Natural killer cell (primary cell): Measurements from ENCODE around the gene DOCK8. TPM values are rescaled to one million over a fixed set of nuclear protein-coding genes. Genes with fewer than 3 reads are reported as not detected.

ENCODE experiments used
- ATAC-seq, 3 donors: fragments of 150-1000 bp in 2 of 3; fragments of 200-7000 bp in 1 of 3; cut with Tn5 transposase; 1 replicate in 1 of 3; 2 replicates in 2 of 3; pipeline ENCODE4 v1.10.0; 2021; ENCODE audit warnings: mild to moderate bottlenecking in 2 of 3, moderate library complexity in 2 of 3
- DNase-seq, 2 donors: peaks; one replicate each; pipeline versions ENCODE4 v3.0.0 to v3.0.0-alpha.2; 2013 to 2021; ENCODE audit warnings: mixed read lengths in 1 of 2
- H3K27ac ChIP-seq: one replicate; pipeline ENCODE4 v1.5.1; 2013; ENCODE audit warnings: mild to moderate bottlenecking, low read length
- H3K27me3 ChIP-seq: one replicate; pipeline ENCODE4 v1.6.1; 2013; ENCODE audit warnings: low read length; ENCODE audit not compliant: control insufficient read depth, insufficient read depth
- H3K36me3 ChIP-seq: one replicate; pipeline ENCODE4 v1.6.1; 2013; ENCODE audit warnings: low read length; ENCODE audit not compliant: control insufficient read depth, insufficient read depth
- H3K4me1 ChIP-seq: one replicate; pipeline ENCODE4 v1.6.1; 2013; ENCODE audit warnings: low read length; ENCODE audit not compliant: control insufficient read depth, insufficient read depth
- H3K4me3 ChIP-seq: one replicate; pipeline ENCODE4 v1.5.1; 2013; ENCODE audit warnings: low read length
- H3K9me3 ChIP-seq: one replicate; pipeline ENCODE4 v1.6.1; 2013; ENCODE audit warnings: low read length; ENCODE audit not compliant: control insufficient read depth, insufficient read depth
- H3K27ac Mint-ChIP-seq, 2 donors: one replicate each; pipeline ENCODE4 v1.8.0; 2022; ENCODE audit warnings: mild to moderate bottlenecking in 2 of 2, mixed read lengths in 2 of 2, moderate library complexity in 1 of 2
- H3K27me3 Mint-ChIP-seq, 2 donors: one replicate each; pipeline ENCODE4 v1.8.0; 2022; ENCODE audit warnings: low read depth in 2 of 2, mixed read lengths in 2 of 2
- H3K36me3 Mint-ChIP-seq: one replicate; pipeline ENCODE4 v1.8.0; 2022; ENCODE audit warnings: mixed read lengths
- H3K4me1 Mint-ChIP-seq, 2 donors: one replicate each; pipeline ENCODE4 v1.8.0; 2022; ENCODE audit warnings: mixed read lengths in 2 of 2
- H3K4me3 Mint-ChIP-seq: one replicate; pipeline ENCODE4 v1.8.0; 2022; ENCODE audit warnings: mild to moderate bottlenecking, moderate library complexity, mixed read lengths
- H3K9me3 Mint-ChIP-seq, 2 donors: one replicate each; pipeline ENCODE4 v1.8.0; 2022; ENCODE audit warnings: mixed read lengths in 2 of 2
- CTCF ChIP-seq: fragments of 200-600 bp; IDR thresholded peaks from one replicate; pipeline ENCODE4 v1.8.0; 2022; ENCODE audit warnings: antibody characterized with exemption
- WGBS: methylation state at CpG from one replicate; pipeline ENCODE4 v1.1.7; 2013; ENCODE audit warnings: missing lambda C conversion rate; ENCODE audit not compliant: insufficient coverage; 5-methylcytosine and 5-hydroxymethylcytosine counted together
- intact Hi-C: fragments of 100-400 bp; cut with micrococcal nuclease; formaldehyde crosslinking; loops from one replicate; pipeline ENCODE4 v1.14.2; 2022
- total RNA-seq, 4 donors: library from RNA; stranded (reverse); fragments of 120-200 nt in 1 of 4; gene quantifications; one replicate each; pipeline versions ENCODE4 v1.2.3 to v1.2.4, GENCODE V29; 2013 to 2022

The DOCK8 gene
- total RNA-seq, 3 donors from 2014 or later (not counting 1 experiment from before 2014, with no cell fraction given) = 156 to 211 (median 207) TPM

DNA sequence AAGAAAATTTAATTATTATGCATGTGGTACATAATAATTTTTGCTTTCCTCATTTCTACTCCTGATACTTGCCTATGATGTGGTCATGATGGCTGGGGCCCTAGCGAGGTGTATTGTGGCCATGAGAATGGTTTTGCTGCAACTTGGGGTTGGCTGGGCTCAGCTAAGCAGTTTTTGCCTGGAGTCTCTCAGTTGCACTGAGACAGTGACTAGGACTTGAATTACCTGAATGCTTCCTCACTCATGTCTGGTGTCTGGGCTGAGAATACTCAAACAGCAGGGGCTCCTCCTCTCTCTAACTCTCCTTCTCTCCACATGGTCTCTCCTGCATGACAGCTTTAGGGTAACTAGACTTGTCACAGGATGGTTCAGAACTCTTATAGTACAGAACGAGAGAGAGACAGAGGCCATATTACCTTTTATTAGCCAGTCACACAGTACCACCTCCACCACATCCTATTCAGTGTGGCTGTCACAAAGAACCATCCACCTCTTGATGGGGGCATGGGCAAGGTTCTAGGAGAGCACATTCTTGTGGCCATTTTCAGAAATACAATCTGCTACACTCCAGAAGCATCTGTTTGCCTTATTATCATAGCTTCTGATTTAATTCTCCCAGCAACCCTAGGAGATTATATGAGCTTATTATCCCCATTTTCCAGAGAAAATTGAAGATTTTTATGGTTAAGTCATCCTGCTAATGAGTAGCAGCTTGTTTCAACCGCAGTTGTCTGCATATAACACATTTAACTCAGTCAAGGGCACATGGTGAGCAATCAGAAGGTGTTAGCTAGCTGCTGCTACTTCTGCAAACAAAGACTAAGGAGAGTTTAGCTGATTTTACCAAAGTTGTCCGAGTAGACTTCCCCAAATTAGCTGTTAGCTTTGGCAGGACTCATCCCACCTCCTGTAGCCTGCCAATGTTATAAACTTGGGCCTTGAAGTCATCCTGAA lies 245.1 kb downstream of the DOCK8 start:
- peak in 1 of 2 donors; percentile 45 for DNase-seq
- Mint-ChIP-seq H3K36me3 (peaks cover 20% of the 10 kb centered on the region), H3K9me3 (no peaks in the 10 kb centered on the region), H3K27me3 (no peaks in the 10 kb centered on the region), H3K4me1 (peaks cover 24 to 32% of the 10 kb centered on the region in 2 donors), H3K4me3 (peak overlapping the region; percentile 52), H3K27ac (peak overlapping the region; percentile 83 to 86)
- intact Hi-C loops = no loop called here
- H3K4me1 ChIP-seq = peaks cover 9% of the 10 kb centered on the region
- H3K27ac ChIP-seq = peak overlapping the region; percentile 25
- H3K27me3 ChIP-seq = no peaks in the 10 kb centered on the region
- H3K36me3 ChIP-seq = peaks cover 57% of the 10 kb centered on the region
- no peak overlapping the region for H3K4me3 ChIP-seq
- WGBS = 59% methylated on average over 4 of the region's 4 CpGs
- no peaks in the 10 kb centered on the region for H3K9me3 ChIP-seq
- peak; percentile 85 to 92 (median 88) for ATAC-seq
- no peak for TF ChIP-seq CTCF

GRCh38 chr9:462121-462520 lies 247.5 kb downstream of the DOCK8 start:
- no peak overlapping the region for H3K4me3 ChIP-seq
- no peaks in the 10 kb centered on the region for H3K27me3 Mint-ChIP-seq
- H3K4me1 ChIP-seq = peaks cover 9% of the 10 kb centered on the region
- H3K4me3 Mint-ChIP-seq = no peak overlapping the region
- H3K9me3 Mint-ChIP-seq = no peaks in the 10 kb centered on the region
- 95% methylated on average over 2 of the region's 2 CpGs for WGBS
- no peak for DNase-seq
- peaks cover 30% of the 10 kb centered on the region for H3K36me3 Mint-ChIP-seq
- H3K27ac Mint-ChIP-seq = peak overlapping the region; percentile 57 to 83
- H3K27me3 ChIP-seq = no peaks in the 10 kb centered on the region
- no peak overlapping the region for H3K27ac ChIP-seq
- no peak for ATAC-seq
- intact Hi-C loops = no loop called here
- H3K36me3 ChIP-seq = peaks cover 51% of the 10 kb centered on the region
- H3K4me1 Mint-ChIP-seq = peaks cover 24 to 32% of the 10 kb centered on the region in 2 donors
- H3K9me3 ChIP-seq = no peaks in the 10 kb centered on the region
- no peak for TF ChIP-seq CTCF

DNA sequence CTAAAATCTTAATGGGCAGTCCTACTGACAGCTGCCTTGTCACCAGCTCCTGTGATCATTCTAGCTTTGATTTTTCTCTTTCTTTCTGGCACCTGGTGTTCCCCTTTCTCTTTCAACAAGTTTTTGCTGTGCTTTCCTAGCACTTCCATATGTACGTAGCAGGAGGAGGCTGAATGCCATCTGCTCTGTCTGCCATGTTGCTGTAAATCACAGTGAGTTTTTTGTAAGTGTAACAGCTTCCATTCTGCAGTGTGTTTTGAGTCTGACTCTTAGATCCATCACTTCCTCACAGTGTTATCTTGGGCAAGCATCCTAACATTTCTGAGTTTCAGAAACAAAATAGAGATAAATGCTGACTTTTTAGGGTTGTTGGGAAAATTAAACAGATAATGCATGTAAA lies 247.9 kb downstream of the DOCK8 start:
- Mint-ChIP-seq H3K9me3 (no peaks in the 10 kb centered on the region), H3K4me3 (no peak overlapping the region)
- WGBS = no CpG with 5 or more reads among the region's 1 CpG

More for the DNA sequence above, 247.9 kb downstream of the DOCK8 start:
- Histone ChIP-seq H3K27me3 (no peaks in the 10 kb centered on the region), H3K4me3 (no peak overlapping the region), H3K9me3 (no peaks in the 10 kb centered on the region), H3K36me3 (peaks cover 46% of the 10 kb centered on the region), H3K4me1 (peaks cover 9% of the 10 kb centered on the region), H3K27ac (no peak overlapping the region)
- Mint-ChIP-seq H3K27me3 (no peaks in the 10 kb centered on the region), H3K36me3 (peaks cover 30% of the 10 kb centered on the region), H3K4me1 (peaks cover 24 to 32% of the 10 kb centered on the region in 2 donors), H3K27ac (peak overlapping the region; percentile 57 to 83)
- DNase-seq (no peak), ATAC-seq (no peak)
- intact Hi-C loops = no loop called here
- no peak for TF ChIP-seq CTCF
